Measurements from ENCODE around the gene GBGT1.
A peak's percentile ranks its signal among the peaks of the same experiment; 100 is the strongest.

GBGT1 gene

GRCh38 chr9:133141833-133142595 lies 21.7 kb downstream of the GBGT1 start:
- no peak for DNase-seq

DNA sequence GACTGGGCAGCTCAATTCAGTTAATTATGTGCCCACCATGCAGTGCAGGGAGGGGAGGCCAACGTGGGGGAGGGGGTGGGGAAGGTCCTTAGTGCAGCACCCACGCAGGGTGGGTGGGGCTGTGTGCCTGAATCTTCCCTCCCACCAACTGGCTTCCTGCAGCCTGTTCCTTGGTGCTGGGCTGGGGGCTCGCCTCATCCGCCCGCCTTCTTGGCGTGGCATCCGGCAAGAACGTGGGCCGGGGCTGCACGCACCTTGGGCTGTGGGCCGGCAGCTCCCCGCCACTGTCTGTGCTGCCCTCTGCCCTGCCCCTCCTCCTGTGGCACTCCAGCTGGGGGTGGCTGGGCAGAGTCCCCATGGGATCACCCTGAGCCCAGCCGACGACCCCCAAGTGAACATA lies 23.1 kb downstream of the GBGT1 start:
- DNase-seq: no peak

DNA sequence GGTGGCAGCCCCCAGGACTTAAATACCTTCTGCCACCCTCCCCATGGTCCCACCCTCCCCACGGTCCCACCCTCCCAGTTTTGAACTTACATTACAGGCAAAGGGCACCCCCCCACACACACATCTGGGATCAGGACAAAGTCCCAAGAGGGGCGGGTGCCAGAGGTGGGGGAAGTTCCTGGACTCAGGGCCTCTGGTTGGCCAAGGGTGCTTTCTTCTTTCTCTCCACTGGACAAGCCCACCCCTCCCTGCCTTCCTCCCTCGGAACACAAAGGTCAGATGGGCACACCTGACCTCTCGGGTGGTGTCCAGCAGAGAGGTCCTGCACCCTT lies 23.6 kb downstream of the GBGT1 start:
- DNase-seq: no peak

GRCh38 chr9:133139246-133140173 lies 24.2 kb downstream of the GBGT1 start:
- no peak for DNase-seq

GRCh38 chr9:133137451-133138231 lies 26.1 kb downstream of the GBGT1 start:
- no peak for DNase-seq

- peak; percentile 79 for DNase-seq
Measured at GRCh38 chr9:133135146-133135745, 28.5 kb downstream of the GBGT1 start.

DNA sequence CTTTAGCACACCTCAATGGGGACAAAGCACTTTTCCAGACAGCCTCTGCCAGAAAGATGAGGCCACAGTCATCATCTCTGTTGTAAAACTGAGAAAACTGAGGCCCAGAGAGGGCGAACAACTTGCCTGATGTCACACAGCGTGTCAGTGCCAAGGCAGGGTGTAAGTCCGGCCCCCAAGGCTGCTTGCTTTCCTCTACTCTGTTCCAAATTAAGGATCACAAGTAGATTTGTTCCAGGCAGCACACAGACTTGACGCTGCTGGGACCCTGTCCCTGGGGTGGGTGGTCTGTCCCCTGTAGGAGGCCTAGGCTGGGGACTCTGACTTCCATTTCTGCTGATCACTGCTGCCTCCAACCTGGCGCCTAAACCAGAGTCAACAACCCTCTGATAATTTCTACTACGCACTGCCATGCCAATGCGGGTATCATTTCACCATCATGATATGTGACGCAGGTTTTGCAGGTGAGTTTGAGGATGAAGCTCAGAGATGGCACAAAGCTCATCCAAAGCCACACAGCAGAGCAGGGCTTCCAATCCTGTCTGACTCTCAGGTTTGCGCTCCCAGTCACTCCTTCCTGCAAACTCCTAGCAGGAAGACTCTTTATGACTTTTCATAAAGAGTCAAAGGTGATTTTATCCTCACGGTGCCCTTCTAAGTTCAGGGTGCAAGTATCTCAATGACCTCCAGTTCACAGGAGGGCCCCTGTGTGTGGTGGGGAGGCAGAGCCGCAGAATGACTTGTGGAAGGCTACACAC lies 29.1 kb downstream of the GBGT1 start:
- DNase-seq: no peak

- DNase-seq: peak; percentile 88
Measured at GRCh38 chr9:133133681-133134387, 29.9 kb downstream of the GBGT1 start.

GRCh38 chr9:133132174-133132573 lies 31.5 kb downstream of the GBGT1 start:
- DNase-seq: no peak

DNA sequence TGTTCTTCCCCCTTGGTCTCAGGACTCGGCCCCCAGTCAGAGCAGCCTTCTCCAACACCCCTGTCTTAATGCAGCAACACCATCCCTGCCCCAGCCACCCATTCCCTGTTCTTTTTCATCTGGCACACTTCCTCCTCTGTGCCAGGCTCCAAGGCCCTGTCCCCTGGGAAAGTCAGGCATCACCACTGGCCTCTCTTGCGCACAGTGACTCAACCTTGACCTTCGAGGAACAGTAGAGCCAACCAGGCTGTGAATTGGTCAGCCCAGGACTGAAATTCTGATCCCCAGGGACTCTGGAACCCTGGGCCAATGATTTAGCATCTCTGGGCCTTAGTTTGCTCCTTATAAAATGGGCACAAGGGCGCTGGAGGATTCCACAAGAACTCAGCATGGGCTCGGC lies 32.2 kb downstream of the GBGT1 start:
- DNase-seq: no peak

DNA sequence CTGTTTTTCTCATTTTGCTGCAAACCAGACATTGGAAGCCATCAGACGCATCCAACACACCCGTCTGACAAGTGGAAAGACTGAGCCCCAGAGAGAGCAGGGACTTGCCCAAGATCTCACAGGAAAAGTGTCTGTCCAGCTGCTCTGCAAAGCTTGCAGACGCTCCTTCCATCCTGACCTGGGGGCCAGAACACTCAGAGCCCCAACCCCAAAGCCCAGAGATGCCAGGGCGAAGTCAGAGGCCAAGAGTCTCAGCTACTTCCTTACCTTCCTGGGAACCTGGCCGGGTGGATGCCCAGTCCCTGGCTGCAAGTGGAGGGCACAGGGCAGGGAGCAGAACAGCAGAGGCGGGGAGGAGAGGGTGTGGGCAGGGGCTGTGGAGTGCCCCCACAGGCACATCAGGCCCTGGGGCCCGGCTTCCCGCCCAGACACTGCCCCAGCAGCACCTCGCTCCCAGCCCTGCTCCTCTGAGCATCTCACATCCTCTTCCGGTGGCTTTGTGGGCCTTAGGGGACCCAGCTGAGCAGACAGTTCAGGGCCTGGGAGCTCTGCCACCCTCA lies 32.9 kb downstream of the GBGT1 start:
- DNase-seq: no peak

DNA sequence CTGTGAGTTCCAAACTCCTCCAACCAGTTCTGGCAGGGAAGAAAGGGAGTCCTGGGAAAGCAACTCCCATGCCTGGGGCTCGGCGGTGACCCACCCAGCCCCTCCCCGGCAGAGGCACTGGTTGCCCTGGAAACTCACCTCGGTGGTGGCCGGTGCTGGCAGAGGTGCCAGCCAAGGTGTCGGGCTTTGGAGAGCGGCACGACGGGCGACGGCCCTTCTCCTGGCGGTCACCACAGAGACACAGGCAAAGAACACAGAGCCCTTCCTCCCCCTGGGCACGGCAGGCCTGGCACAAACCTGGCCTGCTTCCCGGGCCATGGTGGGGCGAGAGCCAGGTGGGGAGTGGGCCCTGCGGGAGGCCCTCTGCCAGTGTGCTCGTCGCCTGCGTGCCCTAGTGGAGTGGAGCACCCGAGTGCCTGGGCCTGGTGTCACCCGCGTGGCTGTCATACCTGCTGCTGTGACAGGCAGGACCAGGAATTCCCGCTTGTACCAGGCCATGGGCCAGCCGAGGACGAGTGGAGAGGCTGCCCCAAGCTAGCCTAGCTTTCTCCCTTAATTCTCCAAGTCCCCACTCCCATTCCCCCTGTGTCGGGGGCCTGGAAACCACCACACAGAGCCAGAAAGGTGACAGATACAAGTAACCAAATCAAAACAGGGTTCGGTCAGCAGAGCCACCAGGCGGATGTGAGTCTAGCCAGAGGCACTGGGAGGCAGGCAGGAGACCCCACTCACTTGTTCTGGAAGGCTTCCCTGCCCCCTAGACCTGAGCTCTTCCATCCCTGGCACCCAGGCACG lies 34.5 kb downstream of the GBGT1 start:
- no peak for DNase-seq

DNA sequence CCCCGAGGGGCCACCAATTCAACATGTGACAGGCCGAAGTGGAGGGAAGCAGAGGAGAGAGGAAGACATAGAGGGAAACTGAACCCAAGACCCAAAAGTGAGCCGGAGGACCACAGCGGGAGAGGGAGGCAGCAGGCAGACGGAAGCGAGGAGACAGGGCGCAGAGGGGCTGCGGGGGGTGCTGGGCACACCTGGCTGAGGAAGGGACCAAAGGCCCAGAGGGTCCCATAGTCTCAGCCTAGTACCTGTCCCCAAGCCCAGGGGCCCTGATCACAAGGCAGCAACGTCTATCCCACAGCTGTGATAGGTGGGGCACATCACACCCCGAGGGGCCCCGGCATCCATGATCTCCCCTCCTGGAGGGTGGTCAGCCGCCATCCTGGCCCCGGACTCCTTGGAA lies 35.6 kb downstream of the GBGT1 start:
- DNase-seq: no peak

DNA sequence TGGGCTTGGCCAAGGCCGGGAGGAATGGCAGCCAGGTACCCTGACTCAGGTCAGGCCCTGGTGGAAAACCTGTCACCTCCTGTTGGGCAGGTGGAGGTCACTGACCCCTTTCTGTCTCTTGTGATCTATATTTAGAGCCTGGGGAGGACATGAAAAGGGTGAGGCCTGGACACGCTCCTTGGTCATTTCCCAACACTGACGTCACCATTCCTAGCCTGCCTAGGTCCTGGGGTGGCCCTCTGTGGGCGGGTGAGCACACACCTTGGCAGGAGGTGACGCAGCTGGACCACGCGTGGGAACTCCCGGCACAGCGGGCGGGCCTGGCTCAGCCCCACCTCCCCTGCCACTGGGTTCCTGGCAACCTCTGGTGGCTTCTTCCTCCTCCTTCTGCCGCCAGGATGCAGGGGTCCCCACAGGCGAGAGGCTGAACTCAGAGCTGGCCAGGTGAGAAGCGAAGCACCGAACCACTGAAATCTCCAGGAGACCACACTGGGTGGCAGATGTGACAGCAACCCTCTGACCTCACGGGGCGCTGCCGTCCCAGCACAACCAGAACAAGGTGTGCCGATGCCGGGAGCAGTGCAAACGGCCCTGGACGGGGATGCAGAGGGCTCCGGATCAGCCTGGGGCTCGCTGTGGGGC lies 36.3 kb downstream of the GBGT1 start:
- DNase-seq: no peak

- DNase-seq: no peak
Measured at GRCh38 chr9:133126697-133127339, 36.9 kb downstream of the GBGT1 start.

- DNase-seq: peak; percentile 79
Measured at GRCh38 chr9:133125941-133126696, 37.6 kb downstream of the GBGT1 start.

DNA sequence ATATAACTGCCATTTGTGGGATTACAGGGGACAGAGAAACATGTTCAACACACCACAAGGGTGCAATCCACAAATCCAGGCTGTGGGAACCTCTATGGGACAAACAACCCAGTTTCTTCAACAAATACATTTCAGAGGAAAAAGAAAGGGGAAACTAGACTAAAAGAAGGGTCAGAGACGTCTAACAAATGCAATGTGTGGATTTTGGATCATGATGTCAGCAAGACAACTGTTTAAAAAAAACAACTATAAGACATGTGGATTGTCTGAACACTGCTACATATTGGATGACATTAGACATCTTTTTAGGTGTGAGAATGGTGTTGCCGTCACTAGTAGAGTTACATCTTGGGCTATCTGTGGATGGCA lies 38.8 kb downstream of the GBGT1 start:
- no peak for DNase-seq

DNA sequence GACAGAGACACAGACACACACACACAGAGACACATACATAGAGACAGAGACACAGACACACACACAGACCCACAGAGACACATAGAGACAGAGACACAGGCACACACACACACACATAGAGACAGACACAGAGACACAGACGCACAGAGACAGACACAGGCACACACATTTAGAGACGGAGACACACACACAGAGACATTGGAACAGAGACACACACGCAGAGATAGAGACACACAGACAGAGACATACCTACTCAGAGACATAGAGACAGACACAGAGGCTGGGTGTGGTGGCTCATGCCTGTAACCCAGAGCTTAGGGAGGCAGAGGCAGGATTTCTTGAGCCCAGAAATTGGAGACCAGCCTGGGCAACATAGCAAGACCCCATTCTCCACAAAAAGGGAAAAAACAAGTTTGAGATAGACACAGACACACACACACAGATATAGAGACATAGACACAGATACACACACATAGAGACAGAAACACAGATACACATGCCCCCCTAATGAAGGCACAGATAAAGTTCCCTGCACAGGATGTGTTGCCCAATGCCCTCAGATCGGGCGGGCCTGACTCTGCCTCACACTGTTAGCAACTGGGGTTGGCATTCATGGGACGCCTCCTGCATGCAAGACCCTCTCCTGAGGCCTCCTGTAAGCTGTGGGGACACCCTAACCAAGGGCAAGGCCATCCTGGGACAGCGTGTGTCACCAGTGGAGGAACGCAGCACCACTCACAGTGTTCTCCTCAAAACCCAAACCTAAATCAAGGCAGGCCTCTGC lies 39.4 kb downstream of the GBGT1 start:
- DNase-seq: no peak
